Right ventricle myocardium superior (tissue), 1 donor: ENCODE measurements around the gene LYSMD3. TPM values are rescaled to one million over a fixed set of nuclear protein-coding genes. Genes with fewer than 3 reads are reported as not detected.

Experiments used
- ATAC-seq: fragments of 200-7000 bp; cut with Tn5 transposase; one replicate; pipeline ENCODE4 v1.9.1; 2020; ENCODE audit warnings: mild to moderate bottlenecking; ENCODE audit not compliant: poor library complexity
- DNase-seq: peaks from one replicate; pipeline ENCODE4 v3.0.0-alpha.2; 2020
- intact Hi-C: fragments of 100-400 bp; cut with DNase I; formaldehyde crosslinking; loops from one replicate; pipeline ENCODE4 v1.11.2; 2022
- total RNA-seq: library from RNA; stranded (reverse); fragmentation: NEBNext Ultra II Directional; extraction: Animal tissue kit (Norgen Biotek cat#: 25700); gene quantifications from one replicate; pipeline ENCODE4 v1.2.1, GENCODE V29; 2021
- donor health status: DM: no; HTN: yes; CAD: no; lungs with severe emphysema.

Gene LYSMD3
- total RNA-seq, 1 donor from 2014 or later: 18.0 TPM

GRCh38 chr5:90549729-90550275 is 20.4 kb upstream of the LYSMD3 start:
- ATAC-seq: no peak
- intact Hi-C loops: no loop called here
- no peak for DNase-seq

- intact Hi-C loops: no loop called here
- no peak for DNase-seq
- ATAC-seq: no peak
Measured at GRCh38 chr5:90549223-90549622, 19.8 kb upstream of the LYSMD3 start.

- intact Hi-C loops: no loop called here
Measured at GRCh38 chr5:90548069-90548593, 18.7 kb upstream of the LYSMD3 start.

GRCh38 chr5:90547072-90547536 is 17.7 kb upstream of the LYSMD3 start:
- intact Hi-C loops: no loop called here
- ATAC-seq (no peak), DNase-seq (no peak)

More at GRCh38 chr5:90548069-90548593, 18.7 kb upstream of the LYSMD3 start:
- peak; percentile 77 for ATAC-seq
- no peak for DNase-seq

GRCh38 chr5:90546216-90546837 is 16.9 kb upstream of the LYSMD3 start:
- DNase-seq (no peak), ATAC-seq (no peak)
- intact Hi-C loops: no loop called here

GRCh38 chr5:90545511-90545910 is 16.1 kb upstream of the LYSMD3 start:
- intact Hi-C loops: no loop called here
- no peak for ATAC-seq
- no peak for DNase-seq

GRCh38 chr5:90542827-90543519 is 13.6 kb upstream of the LYSMD3 start:
- DNase-seq (no peak), ATAC-seq (no peak)
- intact Hi-C loops: no loop called here

- ATAC-seq (no peak), DNase-seq (no peak)
- intact Hi-C loops: loop anchor here (10.0 kb wide), 1 partner anchor 110 kb away; no protein-coding TSS in a partner anchor
Measured at GRCh38 chr5:90534922-90535321, 5.5 kb upstream of the LYSMD3 start.

- DNase-seq (no peak), ATAC-seq (no peak)
- intact Hi-C loops: loop anchor here (10.0 kb wide), 1 partner anchor 109 kb away; no protein-coding TSS in a partner anchor
Measured at GRCh38 chr5:90533794-90534193, 4.4 kb upstream of the LYSMD3 start.

GRCh38 chr5:90530736-90531487 is 1.5 kb upstream of the LYSMD3 start:
- DNase-seq (no peak), ATAC-seq (no peak)
- intact Hi-C loops: loop anchor here (10.0 kb wide), 1 partner anchor 106 kb away; no protein-coding TSS in a partner anchor

- peak; percentile 85 for ATAC-seq
- DNase-seq: peak; percentile 54
- intact Hi-C loops: loop anchor here (10.0 kb wide), 2 partner anchors 55 to 105 kb away; partner anchors contain the start of genes MBLAC2 and POLR3G
Measured at GRCh38 chr5:90529939-90530677, 724 bp upstream of the LYSMD3 start.

GRCh38 chr5:90528601-90529193 is 687 bp downstream of the LYSMD3 start:
- DNase-seq: no peak
- intact Hi-C loops: loop anchor here (10.0 kb wide), 1 partner anchor 54 kb away; the partner anchor contains the start of genes MBLAC2 and POLR3G
- no peak for ATAC-seq

- DNase-seq (no peak), ATAC-seq (no peak)
- intact Hi-C loops: no loop called here
Measured at GRCh38 chr5:90519081-90519480, 10.3 kb downstream of the LYSMD3 start.

- intact Hi-C loops: no loop called here
- no peak for DNase-seq
- no peak for ATAC-seq
Measured at GRCh38 chr5:90518661-90519060, 10.7 kb downstream of the LYSMD3 start.

GRCh38 chr5:90514520-90514919 is 14.9 kb downstream of the LYSMD3 start:
- DNase-seq: no peak
- no peak for ATAC-seq
- intact Hi-C loops: no loop called here

- ATAC-seq (no peak), DNase-seq (no peak)
- intact Hi-C loops: no loop called here
Measured at GRCh38 chr5:90510438-90510837, 18.9 kb downstream of the LYSMD3 start.

- intact Hi-C loops: no loop called here
- no peak for ATAC-seq
Measured at GRCh38 chr5:90506221-90506620, 23.2 kb downstream of the LYSMD3 start.

GRCh38 chr5:90504743-90505142 is 24.6 kb downstream of the LYSMD3 start:
- intact Hi-C loops: no loop called here
- DNase-seq (no peak), ATAC-seq (no peak)

More at GRCh38 chr5:90506221-90506620, 23.2 kb downstream of the LYSMD3 start:
- DNase-seq: no peak
